Measurements from ENCODE around the gene SMAD6. TPM values are rescaled to one million over a fixed set of nuclear protein-coding genes. Genes with fewer than 3 reads are reported as not detected.

The SMAD6 gene
- total and polyA plus RNA-seq, 9 of the 15 experiments (the other 6 are each of a cell fraction or from before 2014, with no cell fraction given), result 0.10 to 15.5 (median 3.7) TPM

DNA sequence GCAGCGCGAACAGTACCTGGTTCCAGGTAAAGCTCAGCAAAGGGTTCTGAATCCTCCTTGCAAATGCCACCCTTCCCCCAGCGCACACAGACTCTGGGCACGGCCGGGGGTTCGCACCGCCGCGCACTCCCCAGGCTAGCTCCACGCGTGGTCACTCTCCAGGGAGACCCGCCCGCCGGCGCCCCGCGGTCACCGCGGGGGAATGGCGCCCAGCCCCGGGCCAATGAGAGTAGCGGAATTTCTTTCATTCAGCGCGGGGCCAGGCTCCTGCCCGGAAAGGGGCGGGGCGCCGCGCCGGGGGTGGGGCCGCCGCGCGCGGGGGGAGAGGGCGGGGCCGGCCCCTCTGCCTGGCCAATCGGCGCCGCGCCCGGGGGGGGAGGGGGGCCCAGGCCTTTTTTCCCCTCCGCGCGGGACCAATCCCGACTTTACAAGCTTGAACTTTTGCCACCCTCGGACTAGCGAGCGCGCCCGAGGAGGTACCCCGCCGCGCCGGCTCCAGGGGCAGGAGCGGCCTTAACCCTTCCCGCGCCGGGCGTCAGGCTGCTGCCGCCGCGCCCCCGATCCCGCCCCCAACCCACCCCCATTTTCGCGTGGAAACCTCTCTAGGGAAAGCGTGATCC, 1.1 kb upstream of the SMAD6 start (continued):
- TF ChIP-seq, protein P1, sequence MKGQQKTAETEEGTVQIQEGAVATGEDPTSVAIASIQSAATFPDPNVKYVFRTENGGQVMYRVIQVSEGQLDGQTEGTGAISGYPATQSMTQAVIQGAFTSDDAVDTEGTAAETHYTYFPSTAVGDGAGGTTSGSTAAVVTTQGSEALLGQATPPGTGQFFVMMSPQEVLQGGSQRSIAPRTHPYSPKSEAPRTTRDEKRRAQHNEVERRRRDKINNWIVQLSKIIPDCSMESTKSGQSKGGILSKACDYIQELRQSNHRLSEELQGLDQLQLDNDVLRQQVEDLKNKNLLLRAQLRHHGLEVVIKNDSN (CRISPR knock-in tag; IDR thresholded peaks at IDR 0.05), result no peak
- TF ChIP-seq, protein P2, sequence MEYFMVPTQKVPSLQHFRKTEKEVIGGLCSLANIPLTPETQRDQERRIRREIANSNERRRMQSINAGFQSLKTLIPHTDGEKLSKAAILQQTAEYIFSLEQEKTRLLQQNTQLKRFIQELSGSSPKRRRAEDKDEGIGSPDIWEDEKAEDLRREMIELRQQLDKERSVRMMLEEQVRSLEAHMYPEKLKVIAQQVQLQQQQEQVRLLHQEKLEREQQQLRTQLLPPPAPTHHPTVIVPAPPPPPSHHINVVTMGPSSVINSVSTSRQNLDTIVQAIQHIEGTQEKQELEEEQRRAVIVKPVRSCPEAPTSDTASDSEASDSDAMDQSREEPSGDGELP (CRISPR knock-in tag; IDR thresholded peaks at IDR 0.05; ENCODE audit: borderline replicate concordance), result peak; percentile 68; the same call in 1 of the 2 replicates

DNA sequence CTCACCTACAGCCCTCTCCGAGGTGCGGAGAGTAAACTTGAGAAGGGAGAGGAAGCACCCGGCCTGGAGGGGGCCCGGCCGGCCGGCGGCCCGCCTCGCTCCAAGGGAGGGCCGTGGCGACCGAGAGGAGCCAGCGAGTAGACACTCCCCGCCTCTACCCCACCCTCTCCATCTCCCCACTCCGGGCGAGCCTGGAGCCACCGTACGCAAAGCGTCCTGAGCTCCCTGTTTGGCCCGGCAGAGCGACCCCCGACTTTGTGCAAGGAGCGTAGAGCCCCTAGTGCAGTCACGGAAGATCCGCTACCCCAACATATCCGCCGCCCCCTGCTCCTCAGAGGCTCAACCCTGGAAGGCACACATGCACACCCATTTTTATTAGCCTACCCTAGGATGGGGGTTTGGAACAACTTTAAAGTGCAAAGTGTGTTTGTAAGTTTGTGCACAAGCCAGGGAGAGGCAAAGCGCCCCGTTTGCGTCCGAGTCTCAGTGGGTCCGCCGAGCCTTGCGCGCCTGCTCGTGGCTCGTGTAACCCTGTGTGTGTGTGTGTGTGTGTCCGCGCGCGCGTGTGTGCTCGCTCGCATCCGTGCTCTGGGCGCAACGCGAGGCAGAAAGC, 508 bp upstream of the SMAD6 start:
- no peaks in the 10 kb centered on the region for H3K9me3 ChIP-seq (replicated peaks; ENCODE audit: control insufficient read depth, insufficient read depth, low read depth, low read length)
- no peaks in the 10 kb centered on the region for H3K27me3 ChIP-seq (ENCODE audit: control insufficient read depth in 2 of 2, insufficient read depth in 2 of 2, low read length in 2 of 2)
- H3K4me3 ChIP-seq, result peak overlapping the region; percentile 49
- peak overlapping the region; percentile 30 for H2AFZ ChIP-seq (ENCODE audit: low read depth, low read length)
- in situ Hi-C loops (cut with MboI), result no loop called here
- ChIA-PET POLR2A (interaction anchor here (0.6 to 1.8 kb wide), 4 partner anchors 9 to 120 kb away, joined by 3 to 6 read pairs (median 4); no protein-coding TSS in a partner anchor), CTCF (ENCODE audit: low intra/inter-chr PET ratio) (no interaction called here)
- H4K20me1 ChIP-seq (replicated peaks; ENCODE audit: control insufficient read depth, insufficient read depth, low read length), result peaks cover 16% of the 10 kb centered on the region
- no peaks in the 10 kb centered on the region for H3K9me1 ChIP-seq (ENCODE audit: control insufficient read depth, insufficient read depth, low read length)
- peaks cover 8 to 51% of the 10 kb centered on the region in 2 experiments; a peak in 3 of 5 replicates for H3K4me1 ChIP-seq (replicated peaks in 1 of 2; ENCODE audit: control insufficient read depth in 2 of 2, insufficient read depth in 2 of 2, low read length in 2 of 2)
- peak overlapping the region; percentile 81 for H3K4me2 ChIP-seq (ENCODE audit: insufficient read depth, low read length)
- H3K79me2 ChIP-seq (ENCODE audit: control insufficient read depth, insufficient read depth, low read length), result peaks cover 52% of the 10 kb centered on the region
- DNase-seq (ENCODE audit: extremely low read depth in 1 of 4, low spot score in 3 of 4) (no peak), ATAC-seq (peak; percentile 70), FAIRE-seq (no peak)
- 0 out of 3 replicates have a peak, but pooled peaks cover 2% of the 10 kb centered on the region for H3K36me3 ChIP-seq (ENCODE audit: control insufficient read depth, insufficient read depth, low read length)
- peak overlapping the region; percentile 32 to 92; a peak in 3 of 4 replicates for H3K9ac ChIP-seq (ENCODE audit: insufficient read depth in 1 of 2, low read depth in 2 of 2, low read length in 2 of 2)
- WGBS (ENCODE audit: insufficient coverage, low coverage, missing lambda C conversion rate), result under 1% methylated on average over 42 of the region's 48 CpGs
- BruUV-seq (replicated peaks), result no TSS peak
- peak overlapping the region; percentile 58 for H3K27ac ChIP-seq (ENCODE audit: extremely low read depth, low read depth, low read length)
- intact Hi-C loops (cut with micrococcal nuclease), result no loop called here
- TF ChIP-seq, protein P3, sequence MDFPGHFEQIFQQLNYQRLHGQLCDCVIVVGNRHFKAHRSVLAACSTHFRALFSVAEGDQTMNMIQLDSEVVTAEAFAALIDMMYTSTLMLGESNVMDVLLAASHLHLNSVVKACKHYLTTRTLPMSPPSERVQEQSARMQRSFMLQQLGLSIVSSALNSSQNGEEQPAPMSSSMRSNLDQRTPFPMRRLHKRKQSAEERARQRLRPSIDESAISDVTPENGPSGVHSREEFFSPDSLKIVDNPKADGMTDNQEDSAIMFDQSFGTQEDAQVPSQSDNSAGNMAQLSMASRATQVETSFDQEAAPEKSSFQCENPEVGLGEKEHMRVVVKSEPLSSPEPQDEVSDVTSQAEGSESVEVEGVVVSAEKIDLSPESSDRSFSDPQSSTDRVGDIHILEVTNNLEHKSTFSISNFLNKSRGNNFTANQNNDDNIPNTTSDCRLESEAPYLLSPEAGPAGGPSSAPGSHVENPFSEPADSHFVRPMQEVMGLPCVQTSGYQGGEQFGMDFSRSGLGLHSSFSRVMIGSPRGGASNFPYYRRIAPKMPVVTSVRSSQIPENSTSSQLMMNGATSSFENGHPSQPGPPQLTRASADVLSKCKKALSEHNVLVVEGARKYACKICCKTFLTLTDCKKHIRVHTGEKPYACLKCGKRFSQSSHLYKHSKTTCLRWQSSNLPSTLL (IDR thresholded peaks at IDR 0.05), result no peak
- TF ChIP-seq ZNF717 (CRISPR knock-in tag; IDR thresholded peaks at IDR 0.05) (no peak), ZNF311 (CRISPR knock-in tag; IDR thresholded peaks at IDR 0.05) (no peak), ZKSCAN1 (IDR thresholded peaks at IDR 0.05; ENCODE audit: low read depth, low read length) (0 out of 2 replicates have a peak, but pooled peaks have one; percentile 12), KDM4B (IDR thresholded peaks at IDR 0.05; ENCODE audit: borderline replicate concordance in 2 of 2, low read depth in 1 of 2) (0 out of 4 replicates have a peak, but pooled peaks of 1 of the 2 experiments have one; percentile 53), COPS2 (conservative IDR thresholded peaks at IDR 0.05) (no peak)
- TF ChIP-seq, protein P4, sequence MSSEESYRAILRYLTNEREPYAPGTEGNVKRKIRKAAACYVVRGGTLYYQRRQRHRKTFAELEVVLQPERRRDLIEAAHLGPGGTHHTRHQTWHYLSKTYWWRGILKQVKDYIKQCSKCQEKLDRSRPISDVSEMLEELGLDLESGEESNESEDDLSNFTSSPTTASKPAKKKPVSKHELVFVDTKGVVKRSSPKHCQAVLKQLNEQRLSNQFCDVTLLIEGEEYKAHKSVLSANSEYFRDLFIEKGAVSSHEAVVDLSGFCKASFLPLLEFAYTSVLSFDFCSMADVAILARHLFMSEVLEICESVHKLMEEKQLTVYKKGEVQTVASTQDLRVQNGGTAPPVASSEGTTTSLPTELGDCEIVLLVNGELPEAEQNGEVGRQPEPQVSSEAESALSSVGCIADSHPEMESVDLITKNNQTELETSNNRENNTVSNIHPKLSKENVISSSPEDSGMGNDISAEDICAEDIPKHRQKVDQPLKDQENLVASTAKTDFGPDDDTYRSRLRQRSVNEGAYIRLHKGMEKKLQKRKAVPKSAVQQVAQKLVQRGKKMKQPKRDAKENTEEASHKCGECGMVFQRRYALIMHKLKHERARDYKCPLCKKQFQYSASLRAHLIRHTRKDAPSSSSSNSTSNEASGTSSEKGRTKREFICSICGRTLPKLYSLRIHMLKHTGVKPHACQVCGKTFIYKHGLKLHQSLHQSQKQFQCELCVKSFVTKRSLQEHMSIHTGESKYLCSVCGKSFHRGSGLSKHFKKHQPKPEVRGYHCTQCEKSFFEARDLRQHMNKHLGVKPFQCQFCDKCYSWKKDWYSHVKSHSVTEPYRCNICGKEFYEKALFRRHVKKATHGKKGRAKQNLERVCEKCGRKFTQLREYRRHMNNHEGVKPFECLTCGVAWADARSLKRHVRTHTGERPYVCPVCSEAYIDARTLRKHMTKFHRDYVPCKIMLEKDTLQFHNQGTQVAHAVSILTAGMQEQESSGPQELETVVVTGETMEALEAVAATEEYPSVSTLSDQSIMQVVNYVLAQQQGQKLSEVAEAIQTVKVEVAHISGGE (CRISPR knock-in tag; IDR thresholded peaks at IDR 0.05), result 0 out of 6 replicates have a peak, but pooled peaks of 1 of the 3 experiments have one; percentile 22

Measured in K562 (cell line).